HepG2 (cell line): ENCODE measurements around the gene STKLD1. TPM values are rescaled to one million over a fixed set of nuclear protein-coding genes. Genes with fewer than 3 reads are reported as not detected.
A peak's percentile ranks its signal among the peaks of the same experiment; 100 is the strongest.

Experiments used
- BCL6 ChIP-seq: IDR thresholded peaks from 2 replicates; pipeline ENCODE4 v1.6.1; 2016; ENCODE audit warnings: missing genetic modification reagents, missing compliant biosample characterization
- ETV5 ChIP-seq: IDR thresholded peaks from 2 replicates; pipeline ENCODE4 v1.6.1; 2018; ENCODE audit warnings: missing biosample characterization, missing genetic modification reagents, inconsistent platforms, borderline replicate concordance
- KDM6A ChIP-seq: IDR thresholded peaks from 2 replicates; pipeline ENCODE4 v1.6.1; 2016; ENCODE audit warnings: low read depth
- LBX2 ChIP-seq: sonication (generic); formaldehyde crosslinking; IDR thresholded peaks from 2 replicates; pipeline ENCODE4 v1.5.0; 2020; ENCODE audit warnings: missing genetic modification reagents, mild to moderate bottlenecking, borderline replicate concordance
- MAX ChIP-seq: IDR thresholded peaks from 2 replicates; pipeline ENCODE4 v1.6.1; 2012; ENCODE audit warnings: inconsistent platforms
- NCOA5 ChIP-seq: sonication (generic); formaldehyde crosslinking; IDR thresholded peaks from 2 replicates; pipeline ENCODE4 v1.4.0; 2020; ENCODE audit warnings: missing genetic modification reagents
- NFE2 ChIP-seq: sonication (generic); formaldehyde crosslinking; IDR thresholded peaks from 2 replicates; pipeline ENCODE4 v1.4.0; 2020; ENCODE audit warnings: missing genetic modification reagents
- NFYB ChIP-seq: sonication (generic); formaldehyde crosslinking; IDR thresholded peaks from 2 replicates; pipeline ENCODE4 v1.4.0; 2020; ENCODE audit warnings: missing genetic modification reagents
- PATZ1 ChIP-seq: sonication (generic); formaldehyde crosslinking; IDR thresholded peaks from 2 replicates; pipeline ENCODE4 v1.4.0; 2020; ENCODE audit warnings: missing genetic modification reagents
- PAXIP1 ChIP-seq: sonication (generic); formaldehyde crosslinking; conservative IDR thresholded peaks from 2 replicates; pipeline ENCODE4 v1.4.0; 2020; ENCODE audit warnings: mild to moderate bottlenecking, missing genetic modification reagents, moderate library complexity
- PRMT3 ChIP-seq: sonication (generic); formaldehyde crosslinking; IDR thresholded peaks from 2 replicates; pipeline ENCODE4 v1.8.1; 2022; ENCODE audit warnings: low read depth, mild to moderate bottlenecking, moderate library complexity, missing genetic modification reagents, borderline replicate concordance
- RARA ChIP-seq: IDR thresholded peaks from 2 replicates; pipeline ENCODE4 v1.6.1; 2016; ENCODE audit warnings: missing genetic modification reagents, missing compliant biosample characterization
- RFX5 ChIP-seq: IDR thresholded peaks from 2 replicates; pipeline ENCODE4 v1.6.1; 2011; ENCODE audit warnings: low read depth, low read length, improper control_type of control experiment
- SAP130 ChIP-seq: IDR thresholded peaks from 2 replicates; pipeline ENCODE4 v1.6.1; 2016; ENCODE audit warnings: low read depth
- SMARCC2 ChIP-seq: fragments of 450-650 bp; IDR thresholded peaks from 2 replicates; pipeline ENCODE4 v1.6.1; 2017; ENCODE audit warnings: antibody characterized with exemption, mild to moderate bottlenecking
- ZNF12 ChIP-seq: sonication (generic); formaldehyde crosslinking; IDR thresholded peaks from 2 replicates; pipeline ENCODE4 v1.5.0; 2020; ENCODE audit warnings: missing genetic modification reagents
- ZNF24 ChIP-seq: fragments of 450-650 bp; IDR thresholded peaks from 2 replicates; pipeline ENCODE4 v1.6.1; 2017; ENCODE audit warnings: antibody characterized with exemption, mild to moderate bottlenecking
- ZNF335 ChIP-seq: sonication (generic); formaldehyde crosslinking; IDR thresholded peaks from 2 replicates; pipeline ENCODE4 v1.4.0; 2020; ENCODE audit warnings: missing genetic modification reagents
- ZNF569 ChIP-seq: sonication (generic); formaldehyde crosslinking; IDR thresholded peaks from 2 replicates; pipeline ENCODE4 v1.5.0; 2020; ENCODE audit warnings: mild to moderate bottlenecking, missing genetic modification reagents, moderate library complexity, borderline replicate concordance
- ZNF703 ChIP-seq: sonication (generic); formaldehyde crosslinking; IDR thresholded peaks from 2 replicates; pipeline ENCODE4 v1.5.1; 2020; ENCODE audit warnings: missing genetic modification reagents, mild to moderate bottlenecking, moderate library complexity, borderline replicate concordance
- ZNF781 ChIP-seq: sonication (generic); formaldehyde crosslinking; IDR thresholded peaks from 2 replicates; pipeline ENCODE4 v1.5.1; 2020; ENCODE audit warnings: borderline replicate concordance, mild to moderate bottlenecking, missing genetic modification reagents; ENCODE audit errors: not compliant biosample characterization
- polyA plus RNA-seq, 8 experiments: library from polyadenylated mRNA; depleted of rRNA in 3 of 8; stranded (reverse) in 7 of 8; unstranded in 1 of 8; fragments of >200 nt; fragmentation: Illumina TruSeq in 4 of 8; extraction: Trizol in 4 of 8; gene quantifications; 2 replicates each; pipeline versions ENCODE4 v1.2.1 to v1.2.3, GENCODE V29; 2011 to 2016; ENCODE audit warnings: low read depth in 4 of 8, missing spikeins in 1 of 8, mixed read lengths in 1 of 8; ENCODE audit not compliant: insufficient read depth in 1 of 8
- total RNA-seq, 5 experiments: library from RNA; depleted of rRNA; stranded (reverse); fragments of >200 nt; fragmentation: Illumina TruSeq; extraction: Trizol; gene quantifications; 2 replicates each; pipeline ENCODE4 v1.2.3, GENCODE V29; 2016; ENCODE audit warnings: low read depth in 1 of 5
- TF ChIP-seq, protein P1 (sequence below): sonication (generic); formaldehyde crosslinking; IDR thresholded peaks from 2 replicates; pipeline ENCODE4 v1.4.0; 2020; ENCODE audit warnings: missing genetic modification reagents, borderline replicate concordance

Gene STKLD1
- total and polyA plus RNA-seq, 2 of the 13 experiments (the other 11 are each of a cell fraction or from before 2014, with no cell fraction given): 1.5 to 2.2 TPM

- TF ChIP-seq NCOA5 (CRISPR knock-in tag) (no peak), SMARCC2 (no peak), MAX (0 out of 2 replicates have a peak, but pooled peaks have one; percentile 35), PAXIP1 (CRISPR knock-in tag) (peak; percentile 84), PRMT3 (CRISPR knock-in tag) (no peak), SAP130 (CRISPR knock-in tag) (peak; percentile 44; the same call in 1 of the 2 replicates), NFE2 (CRISPR knock-in tag) (no peak), PATZ1 (CRISPR knock-in tag) (peak; percentile 83), ZNF335 (no peak), ETV5 (CRISPR knock-in tag) (peak; percentile 51; the same call in 1 of the 2 replicates), NFYB (CRISPR knock-in tag) (no peak), ZNF781 (CRISPR knock-in tag) (no peak), BCL6 (CRISPR knock-in tag) (no peak), ZNF703 (CRISPR knock-in tag) (no peak), LBX2 (CRISPR knock-in tag) (no peak), ZNF24 (no peak), KDM6A (0 out of 2 replicates have a peak, but pooled peaks have one; percentile 49), RARA (CRISPR knock-in tag) (peak; percentile 28; the same call in 1 of the 2 replicates), RFX5 (no peak), ZNF12 (CRISPR knock-in tag) (no peak), ZNF569 (CRISPR knock-in tag) (no peak)
- TF ChIP-seq, protein P1, sequence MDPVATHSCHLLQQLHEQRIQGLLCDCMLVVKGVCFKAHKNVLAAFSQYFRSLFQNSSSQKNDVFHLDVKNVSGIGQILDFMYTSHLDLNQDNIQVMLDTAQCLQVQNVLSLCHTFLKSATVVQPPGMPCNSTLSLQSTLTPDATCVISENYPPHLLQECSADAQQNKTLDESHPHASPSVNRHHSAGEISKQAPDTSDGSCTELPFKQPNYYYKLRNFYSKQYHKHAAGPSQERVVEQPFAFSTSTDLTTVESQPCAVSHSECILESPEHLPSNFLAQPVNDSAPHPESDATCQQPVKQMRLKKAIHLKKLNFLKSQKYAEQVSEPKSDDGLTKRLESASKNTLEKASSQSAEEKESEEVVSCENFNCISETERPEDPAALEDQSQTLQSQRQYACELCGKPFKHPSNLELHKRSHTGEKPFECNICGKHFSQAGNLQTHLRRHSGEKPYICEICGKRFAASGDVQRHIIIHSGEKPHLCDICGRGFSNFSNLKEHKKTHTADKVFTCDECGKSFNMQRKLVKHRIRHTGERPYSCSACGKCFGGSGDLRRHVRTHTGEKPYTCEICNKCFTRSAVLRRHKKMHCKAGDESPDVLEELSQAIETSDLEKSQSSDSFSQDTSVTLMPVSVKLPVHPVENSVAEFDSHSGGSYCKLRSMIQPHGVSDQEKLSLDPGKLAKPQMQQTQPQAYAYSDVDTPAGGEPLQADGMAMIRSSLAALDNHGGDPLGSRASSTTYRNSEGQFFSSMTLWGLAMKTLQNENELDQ (CRISPR knock-in tag): no peak
Observed at GRCh38 chr9:133394687-133395271, 18.6 kb downstream of the STKLD1 start (continued).
